BE2C (cell line): ENCODE measurements around the gene KAT2A. TPM values are rescaled to one million over a fixed set of nuclear protein-coding genes. Genes with fewer than 3 reads are reported as not detected.

Source experiments
- DNase-seq: peaks from one replicate; pipeline ENCODE4 v3.0.0-alpha.2; 2020
- H3K27me3 ChIP-seq: fragments of 250-450 bp; sonication (Bioruptor Pico); 2 replicates; pipeline ENCODE4 v1.5.1; 2020; ENCODE audit warnings: mild to moderate bottlenecking
- H3K36me3 ChIP-seq: fragments of 250-450 bp; sonication (Bioruptor Pico); 2 replicates; pipeline ENCODE4 v1.5.1; 2020; ENCODE audit warnings: mild to moderate bottlenecking
- H3K4me1 ChIP-seq: fragments of 250-450 bp; sonication (Bioruptor Pico); 2 replicates; pipeline ENCODE4 v1.5.1; 2020
- H3K4me3 ChIP-seq: 2 replicates; pipeline ENCODE4 v1.5.1; 2011; ENCODE audit warnings: low read depth, low read length
- H3K9me3 ChIP-seq: fragments of 250-450 bp; sonication (Bioruptor Pico); 2 replicates; pipeline ENCODE4 v1.5.1; 2020
- polyA plus RNA-seq: library from polyadenylated mRNA; unstranded; fragments of >200 nt; gene quantifications from one replicate; pipeline ENCODE4 v1.2.1, GENCODE V29; 2012; ENCODE audit warnings: low read depth, missing spikeins; ENCODE audit not compliant: insufficient read length, insufficient read depth
- TF ChIP-seq, protein P1 (sequence below): IDR thresholded peaks from 2 replicates; pipeline ENCODE4 v1.5.1; 2012; ENCODE audit warnings: mild to moderate bottlenecking, low read depth, low read length

Gene KAT2A
- polyA plus RNA-seq: 65.6 TPM

DNA sequence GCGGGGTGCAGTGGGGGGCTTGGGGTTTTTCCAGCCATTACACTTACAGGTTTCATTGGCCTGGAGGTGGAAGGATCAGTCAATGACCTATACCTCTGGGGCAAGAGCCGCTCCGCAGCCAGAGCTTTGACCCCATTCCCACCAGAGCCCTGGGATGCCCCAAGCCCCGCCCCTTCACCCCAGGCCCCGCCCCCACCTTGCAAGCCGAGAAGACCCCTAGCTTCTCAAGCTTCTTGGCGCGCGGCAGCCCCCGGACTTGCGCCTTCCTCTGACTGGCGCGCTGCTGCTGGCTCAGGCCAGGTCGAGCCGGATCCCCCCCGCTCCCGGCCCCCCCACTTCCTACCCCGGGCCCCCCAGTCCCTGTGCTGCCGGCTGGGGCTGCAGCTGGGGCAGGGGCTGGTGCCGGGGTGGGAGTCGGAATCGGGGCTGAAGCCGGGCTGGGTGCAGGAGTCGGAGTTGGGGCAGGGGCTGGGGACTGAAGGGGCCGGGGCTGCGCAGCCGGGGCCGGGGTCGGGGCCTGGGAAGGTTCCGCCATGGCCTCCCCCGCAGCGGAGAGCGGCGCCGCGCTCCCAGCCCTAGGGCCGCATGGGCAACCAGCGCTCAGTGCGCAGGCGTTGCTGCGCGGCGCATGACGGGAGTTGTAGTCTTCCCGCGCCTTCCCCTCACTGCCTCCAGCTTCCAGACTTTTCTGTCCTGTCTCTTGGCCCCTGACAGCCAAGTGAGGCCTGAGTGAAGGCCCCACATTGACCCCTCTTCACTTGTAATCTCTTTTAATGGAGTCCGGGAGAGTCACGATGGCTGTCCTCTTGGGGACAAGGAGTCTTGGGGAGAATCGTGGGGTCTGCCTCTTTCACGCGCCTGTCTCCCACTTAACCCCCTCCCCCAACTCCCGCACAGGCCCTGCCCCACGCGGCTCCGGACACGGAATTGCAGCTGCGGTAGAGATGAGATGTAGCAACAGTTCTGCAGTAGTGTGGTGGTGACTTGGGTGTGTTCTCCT lies at the start of gene KAT2A:
Gene KAT2A, minus strand, starts transcription at position 598 of the 1,000 bp plus-strand sequence. Its CDS starts 63 bp downstream, at position 535.
- no peaks in the 10 kb centered on the region for H3K9me3 ChIP-seq
- H3K27me3 ChIP-seq: no peaks in the 10 kb centered on the region
- H3K4me1 ChIP-seq: peaks cover 4% of the 10 kb centered on the region; the same call in 1 of the 2 replicates
- peak within 1 kb of the TSS; percentile 58 for H3K4me3 ChIP-seq
- peaks cover 41% of the 10 kb centered on the region for H3K36me3 ChIP-seq
- TF ChIP-seq, protein P1, sequence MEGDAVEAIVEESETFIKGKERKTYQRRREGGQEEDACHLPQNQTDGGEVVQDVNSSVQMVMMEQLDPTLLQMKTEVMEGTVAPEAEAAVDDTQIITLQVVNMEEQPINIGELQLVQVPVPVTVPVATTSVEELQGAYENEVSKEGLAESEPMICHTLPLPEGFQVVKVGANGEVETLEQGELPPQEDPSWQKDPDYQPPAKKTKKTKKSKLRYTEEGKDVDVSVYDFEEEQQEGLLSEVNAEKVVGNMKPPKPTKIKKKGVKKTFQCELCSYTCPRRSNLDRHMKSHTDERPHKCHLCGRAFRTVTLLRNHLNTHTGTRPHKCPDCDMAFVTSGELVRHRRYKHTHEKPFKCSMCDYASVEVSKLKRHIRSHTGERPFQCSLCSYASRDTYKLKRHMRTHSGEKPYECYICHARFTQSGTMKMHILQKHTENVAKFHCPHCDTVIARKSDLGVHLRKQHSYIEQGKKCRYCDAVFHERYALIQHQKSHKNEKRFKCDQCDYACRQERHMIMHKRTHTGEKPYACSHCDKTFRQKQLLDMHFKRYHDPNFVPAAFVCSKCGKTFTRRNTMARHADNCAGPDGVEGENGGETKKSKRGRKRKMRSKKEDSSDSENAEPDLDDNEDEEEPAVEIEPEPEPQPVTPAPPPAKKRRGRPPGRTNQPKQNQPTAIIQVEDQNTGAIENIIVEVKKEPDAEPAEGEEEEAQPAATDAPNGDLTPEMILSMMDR: no peak
- DNase-seq: peak; percentile 89

DNA sequence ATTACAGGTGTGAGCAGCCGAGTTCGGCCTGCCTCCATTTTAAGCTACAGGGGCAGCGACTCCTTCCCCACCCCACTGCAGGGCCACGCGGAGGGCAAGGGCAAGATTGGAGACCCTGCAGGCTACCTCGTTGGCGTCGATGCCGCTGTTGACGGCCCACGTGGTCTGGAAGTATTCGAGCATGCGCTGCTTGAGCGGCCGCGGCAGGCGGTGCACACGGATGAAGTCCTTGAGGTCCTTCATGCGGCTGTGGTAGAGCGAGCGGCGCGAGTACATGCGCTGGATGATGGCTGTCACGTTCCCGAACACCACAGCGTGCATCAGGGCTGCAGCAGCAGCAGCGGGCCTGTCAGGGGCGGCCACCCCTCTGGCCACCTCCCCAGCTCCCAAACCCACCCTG lies 48.2 kb upstream of the KAT2A start:
- no peaks in the 10 kb centered on the region for H3K27me3 ChIP-seq
- no peaks in the 10 kb centered on the region for H3K4me1 ChIP-seq
- TF ChIP-seq, protein P1: no peak
- H3K9me3 ChIP-seq: no peaks in the 10 kb centered on the region
- H3K36me3 ChIP-seq: peaks cover 9% of the 10 kb centered on the region
- H3K4me3 ChIP-seq: no peak overlapping the region
- DNase-seq: no peak

DNA sequence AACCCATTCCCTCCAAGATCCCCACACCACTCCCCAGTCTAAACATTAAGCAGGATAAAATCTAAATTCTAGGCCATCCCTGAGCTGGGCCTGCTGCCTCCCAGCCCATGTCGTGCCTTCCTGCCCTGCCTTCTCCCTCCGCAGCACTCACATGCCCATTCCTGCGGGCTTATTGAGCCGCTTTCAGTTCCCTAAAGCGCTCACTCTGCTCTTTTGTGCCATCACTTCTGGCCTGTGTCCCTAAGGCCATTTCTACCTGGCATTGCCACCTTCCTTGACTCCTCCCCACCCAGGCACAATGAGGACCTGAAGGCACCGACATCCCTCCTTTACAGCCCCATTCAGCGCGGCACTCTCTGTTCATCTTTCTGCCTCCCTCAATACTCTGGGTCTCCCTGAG lies 46.6 kb upstream of the KAT2A start:
- Histone ChIP-seq H3K4me1 (no peaks in the 10 kb centered on the region), H3K9me3 (no peaks in the 10 kb centered on the region), H3K4me3 (no peak overlapping the region), H3K36me3 (peaks cover 8% of the 10 kb centered on the region), H3K27me3 (no peaks in the 10 kb centered on the region)
- no peak for DNase-seq
- TF ChIP-seq, protein P1: no peak

DNA sequence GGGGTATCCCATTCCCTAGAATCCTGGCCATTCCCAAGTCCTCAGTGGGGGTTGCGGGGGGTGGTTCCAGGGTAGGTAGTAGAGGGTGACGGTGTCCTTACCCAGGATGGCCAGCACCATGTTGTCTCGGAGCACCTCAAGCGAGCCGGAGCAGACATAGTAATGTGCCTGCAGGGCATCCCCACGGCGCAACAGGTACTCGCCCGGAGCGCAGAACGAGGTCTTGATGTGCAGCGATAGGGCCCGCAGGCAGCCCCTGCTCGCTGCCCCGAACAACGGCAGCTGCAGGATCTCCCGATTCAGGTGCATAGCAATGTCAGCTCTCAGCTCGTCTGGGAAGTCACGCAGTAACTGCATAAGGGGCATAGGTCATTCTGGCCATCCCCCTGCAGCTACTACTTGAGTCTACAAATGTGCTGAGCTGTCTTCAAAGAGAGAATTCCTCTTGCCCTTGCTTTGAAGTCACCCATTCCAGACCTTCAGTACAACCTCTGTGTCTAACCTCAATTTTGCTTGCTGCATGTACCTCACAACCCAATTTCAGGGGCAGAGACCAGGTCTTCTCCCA lies 45.1 kb upstream of the KAT2A start:
- Histone ChIP-seq H3K4me1 (peaks cover 3% of the 10 kb centered on the region; the same call in 1 of the 2 replicates), H3K27me3 (no peaks in the 10 kb centered on the region), H3K4me3 (no peak overlapping the region), H3K36me3 (peaks cover 6% of the 10 kb centered on the region), H3K9me3 (no peaks in the 10 kb centered on the region)
- TF ChIP-seq, protein P1: no peak
- DNase-seq: no peak

DNA sequence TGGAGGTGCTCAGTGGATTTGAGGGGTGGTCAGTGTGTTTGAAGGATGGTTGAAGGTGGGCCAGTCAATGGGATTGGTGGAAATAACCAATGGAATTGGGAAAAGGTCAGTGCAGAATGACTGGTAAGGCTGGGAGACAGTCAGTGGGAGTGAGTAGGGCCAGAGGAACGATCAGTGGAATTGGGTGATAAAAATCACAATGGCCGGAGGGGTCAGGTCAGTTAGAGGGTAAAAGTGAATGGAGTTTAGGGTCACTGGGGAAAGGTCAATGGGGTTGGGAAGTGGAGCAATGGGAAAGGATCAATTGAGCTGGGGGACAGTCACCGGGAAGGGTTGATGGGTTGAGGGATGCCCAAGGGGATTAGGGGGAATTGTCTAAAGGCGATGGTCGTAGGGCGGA lies 44.6 kb upstream of the KAT2A start:
- TF ChIP-seq, protein P1: no peak
- no peak for DNase-seq
- Histone ChIP-seq H3K4me3 (no peak overlapping the region), H3K36me3 (peaks cover 6% of the 10 kb centered on the region), H3K9me3 (no peaks in the 10 kb centered on the region), H3K4me1 (peaks cover 5% of the 10 kb centered on the region; the same call in 1 of the 2 replicates), H3K27me3 (no peaks in the 10 kb centered on the region)
